ENCODE measurements around the gene P2RX2.

GRCh38 chr12:132576701-132577100 is 41.9 kb upstream of the P2RX2 start:
- TF ChIP-seq, protein P1, sequence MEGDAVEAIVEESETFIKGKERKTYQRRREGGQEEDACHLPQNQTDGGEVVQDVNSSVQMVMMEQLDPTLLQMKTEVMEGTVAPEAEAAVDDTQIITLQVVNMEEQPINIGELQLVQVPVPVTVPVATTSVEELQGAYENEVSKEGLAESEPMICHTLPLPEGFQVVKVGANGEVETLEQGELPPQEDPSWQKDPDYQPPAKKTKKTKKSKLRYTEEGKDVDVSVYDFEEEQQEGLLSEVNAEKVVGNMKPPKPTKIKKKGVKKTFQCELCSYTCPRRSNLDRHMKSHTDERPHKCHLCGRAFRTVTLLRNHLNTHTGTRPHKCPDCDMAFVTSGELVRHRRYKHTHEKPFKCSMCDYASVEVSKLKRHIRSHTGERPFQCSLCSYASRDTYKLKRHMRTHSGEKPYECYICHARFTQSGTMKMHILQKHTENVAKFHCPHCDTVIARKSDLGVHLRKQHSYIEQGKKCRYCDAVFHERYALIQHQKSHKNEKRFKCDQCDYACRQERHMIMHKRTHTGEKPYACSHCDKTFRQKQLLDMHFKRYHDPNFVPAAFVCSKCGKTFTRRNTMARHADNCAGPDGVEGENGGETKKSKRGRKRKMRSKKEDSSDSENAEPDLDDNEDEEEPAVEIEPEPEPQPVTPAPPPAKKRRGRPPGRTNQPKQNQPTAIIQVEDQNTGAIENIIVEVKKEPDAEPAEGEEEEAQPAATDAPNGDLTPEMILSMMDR (IDR thresholded peaks at IDR 0.05), result no peak
- no peak for TF ChIP-seq POLR2A (IDR thresholded peaks at IDR 0.05)
